T-cell (primary cell): ENCODE data around the gene SMAD3. TPM values are rescaled to one million over a fixed set of nuclear protein-coding genes. Genes with fewer than 3 reads are reported as not detected.

ENCODE experiments used
- ATAC-seq, 4 experiments: fragments of 200-7000 bp in 3 of 4; fragments of 150-1000 bp in 1 of 4; cut with Tn5 transposase; replicated peaks in 1 of 4; 1 replicate in 3 of 4; 2 replicates in 1 of 4; pipeline ENCODE4 v1.10.0; 2021; ENCODE audit warnings: moderate library complexity in 3 of 4, mild to moderate bottlenecking in 2 of 4, moderate number of reproducible peaks in 1 of 4
- CTCF ChIA-PET, 2 donors: fragments of 300-600 bp; sonication (Branson Sonifier 250); formaldehyde crosslinking; loops; one replicate each; lab custom pipeline; 2022; ENCODE audit warnings: antibody characterized with exemption in 2 of 2; lab: Charles Lee
- POLR2A ChIA-PET, 2 donors: fragments of 300-600 bp; sonication (Branson Sonifier 250); formaldehyde crosslinking; loops; one replicate each; lab custom pipeline; 2022; ENCODE audit warnings: antibody characterized with exemption in 2 of 2; lab: Charles Lee
- DNase-seq, 35 experiments: peaks; one replicate each; pipeline versions ENCODE4 v3.0.0 to v3.0.0-alpha.2; 2013 to 2023
- H3K27ac ChIP-seq: one replicate; pipeline ENCODE4 v1.5.1; 2013; ENCODE audit warnings: low read length
- H3K27me3 ChIP-seq, 2 experiments: replicated peaks in 1 of 2; 1 replicate in 1 of 2; 2 replicates in 1 of 2; pipeline versions ENCODE4 v1.6.1 to v1.7.0; 2013; ENCODE audit warnings: low read length in 1 of 2, mixed read lengths in 1 of 2; ENCODE audit not compliant: control insufficient read depth in 2 of 2, insufficient read depth in 2 of 2; ENCODE audit errors: extremely low read depth in 1 of 2
- H3K36me3 ChIP-seq, 2 donors: 1 replicate in 1 of 2; 2 replicates in 1 of 2; pipeline versions ENCODE4 v1.6.1 to v1.7.0; 2013; ENCODE audit warnings: low read length in 1 of 2; ENCODE audit not compliant: control insufficient read depth in 2 of 2, insufficient read depth in 1 of 2; ENCODE audit errors: extremely low read depth in 1 of 2
- H3K4me1 ChIP-seq, 2 experiments: 1 replicate in 1 of 2; 2 replicates in 1 of 2; pipeline versions ENCODE4 v1.6.1 to v1.7.0; 2013; ENCODE audit warnings: low read length in 2 of 2, mixed read lengths in 1 of 2; ENCODE audit not compliant: insufficient read depth in 2 of 2, control insufficient read depth in 1 of 2; ENCODE audit errors: extremely low read depth in 1 of 2
- H3K4me3 ChIP-seq, 2 donors: 1 replicate in 1 of 2; 2 replicates in 1 of 2; pipeline versions ENCODE4 v1.5.1 to v1.7.0; 2013; ENCODE audit warnings: mild to moderate bottlenecking in 2 of 2, low read length in 1 of 2, moderate library complexity in 1 of 2; ENCODE audit not compliant: control insufficient read depth in 1 of 2; ENCODE audit errors: extremely low read depth in 1 of 2
- H3K9me3 ChIP-seq: 2 replicates; pipeline ENCODE4 v1.7.0; 2013
- H3K27ac Mint-ChIP-seq, 2 donors: one replicate each; pipeline ENCODE4 v1.8.0; 2020 to 2021; ENCODE audit warnings: mild to moderate bottlenecking in 2 of 2, mixed read lengths in 2 of 2
- H3K27me3 Mint-ChIP-seq, 2 donors: one replicate each; pipeline ENCODE4 v1.8.0; 2021 to 2022; ENCODE audit warnings: mixed read lengths in 2 of 2
- H3K36me3 Mint-ChIP-seq: one replicate; pipeline ENCODE4 v1.8.0; 2021; ENCODE audit warnings: mixed read lengths
- H3K4me1 Mint-ChIP-seq, 3 donors: one replicate each; pipeline ENCODE4 v1.8.0; 2020 to 2022; ENCODE audit warnings: mixed read lengths in 3 of 3, mild to moderate bottlenecking in 1 of 3
- H3K4me3 Mint-ChIP-seq, 3 donors: one replicate each; pipeline ENCODE4 v1.8.0; 2020 to 2022; ENCODE audit warnings: mild to moderate bottlenecking in 3 of 3, mixed read lengths in 3 of 3, moderate library complexity in 3 of 3
- H3K9me3 Mint-ChIP-seq, 3 donors: one replicate each; pipeline ENCODE4 v1.8.0; 2020 to 2022; ENCODE audit warnings: mixed read lengths in 3 of 3
- WGBS: methylation state at CpG from one replicate; pipeline ENCODE4 v1.1.5; 2013; ENCODE audit warnings: missing lambda C conversion rate; ENCODE audit not compliant: insufficient coverage; 5-methylcytosine and 5-hydroxymethylcytosine counted together
- total RNA-seq, 35 experiments: library from RNA in 6 of 35; stranded (reverse) in 6 of 35; fragments of 120-200 nt in 1 of 35; gene quantifications; one replicate each; pipeline versions ENCODE4 v1.2.1 to v1.2.4 and lab custom pipeline; 2013 to 2026

SMAD3 gene
- total RNA-seq, 5 donors from 2014 or later (not counting 1 experiment from before 2014, with no cell fraction given) = 55.4 to 159 (median 110) TPM

- peaks cover 17 to 28% of the 10 kb centered on the region in 2 experiments for H3K4me1 ChIP-seq
- H3K27me3 Mint-ChIP-seq = peaks cover 0 to 3% of the 10 kb centered on the region in 2 donors
- ChIA-PET POLR2A (no interaction called here), CTCF (no interaction called here)
- H3K9me3 Mint-ChIP-seq = no peaks in the 10 kb centered on the region
- peaks cover 0 to 10% of the 10 kb centered on the region in 2 experiments for H3K27me3 ChIP-seq
- no peak overlapping the region for H3K4me3 Mint-ChIP-seq
- no peak overlapping the region for H3K27ac ChIP-seq
- WGBS = 6% methylated on average over 5 of the region's 12 CpGs
- H3K4me3 ChIP-seq = peak overlapping the region; percentile 49 to 80
- DNase-seq (peak in 28 of 35 experiments; percentile 9 to 59 (median 24)), ATAC-seq (peak; percentile 64 to 91 (median 78))
- no peaks in the 10 kb centered on the region for H3K36me3 ChIP-seq
- no peaks in the 10 kb centered on the region for H3K9me3 ChIP-seq
- peaks cover 12 to 28% (median 13%) of the 10 kb centered on the region in 3 donors for H3K4me1 Mint-ChIP-seq
- no peak overlapping the region for H3K27ac Mint-ChIP-seq
- H3K36me3 Mint-ChIP-seq = no peaks in the 10 kb centered on the region
These were observed 32.4 kb upstream of the SMAD3 start for GRCh38 chr15:67033012-67033411.

DNA sequence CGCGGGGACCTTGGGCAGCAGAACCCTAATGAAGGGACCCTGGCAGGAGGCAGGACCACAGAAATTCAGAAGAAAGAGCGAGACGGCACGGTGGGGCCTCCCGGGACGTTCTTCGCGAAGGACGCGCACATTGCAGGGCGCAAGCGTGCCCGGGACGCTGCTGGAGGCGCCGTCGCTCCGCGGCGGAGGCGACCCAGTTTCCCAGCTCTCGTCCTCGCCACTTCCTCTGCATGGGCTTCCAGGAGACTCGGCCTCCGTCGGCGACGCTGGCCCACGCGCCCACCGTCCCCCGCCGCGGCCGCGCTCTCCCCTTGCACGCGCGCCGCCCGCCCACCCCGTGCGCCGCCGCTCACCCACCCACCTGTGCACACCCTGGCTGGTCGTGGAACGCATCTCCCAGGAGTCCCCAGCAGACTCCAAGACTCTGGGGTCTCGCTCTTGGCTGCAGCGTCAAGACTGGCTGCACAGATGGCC lies 31.8 kb upstream of the SMAD3 start:
- WGBS = 3% methylated on average over 50 of the region's 50 CpGs
- no peak overlapping the region for H3K27ac ChIP-seq
- H3K4me1 ChIP-seq = peaks cover 23 to 28% of the 10 kb centered on the region in 2 experiments
- H3K27me3 ChIP-seq = peaks cover 0 to 10% of the 10 kb centered on the region in 2 experiments
- H3K9me3 ChIP-seq = no peaks in the 10 kb centered on the region
- peak overlapping the region; percentile 49 to 80 for H3K4me3 ChIP-seq
- peak overlapping the region in 2 of 3 donors; percentile 55 for H3K4me3 Mint-ChIP-seq
- H3K4me1 Mint-ChIP-seq = peaks cover 18 to 34% (median 19%) of the 10 kb centered on the region in 3 donors
- H3K36me3 ChIP-seq = no peaks in the 10 kb centered on the region
- H3K9me3 Mint-ChIP-seq = no peaks in the 10 kb centered on the region
- ChIA-PET POLR2A (no interaction called here), CTCF (no interaction called here)
- H3K36me3 Mint-ChIP-seq = no peaks in the 10 kb centered on the region
- H3K27ac Mint-ChIP-seq = no peak overlapping the region
- ATAC-seq (peak; percentile 52 to 78 (median 68)), DNase-seq (peak in 19 of 35 experiments; percentile 8 to 58 (median 18))
- no peaks in the 10 kb centered on the region for H3K27me3 Mint-ChIP-seq

DNA sequence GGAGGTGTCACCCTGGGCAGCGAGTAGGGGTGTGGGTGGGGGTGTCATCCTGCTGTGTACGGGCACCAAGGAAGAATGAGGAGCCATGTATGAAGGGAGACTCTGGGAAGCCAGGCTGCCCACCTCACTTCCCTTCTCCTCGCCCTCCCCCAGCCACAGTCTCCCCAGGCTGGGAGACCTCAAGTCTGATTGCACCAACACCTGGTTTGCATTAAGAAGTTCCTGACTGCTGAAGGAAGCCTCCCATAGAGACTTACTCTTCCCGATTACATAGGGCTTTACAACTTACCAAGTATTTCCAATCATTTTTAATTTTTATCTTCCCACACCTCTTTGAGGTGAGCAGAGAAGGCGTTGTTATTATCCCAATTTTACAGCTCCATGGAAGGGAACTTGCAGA lies 29.5 kb upstream of the SMAD3 start:
- Mint-ChIP-seq H3K4me3 (no peak overlapping the region), H3K36me3 (no peaks in the 10 kb centered on the region), H3K27ac (no peak overlapping the region), H3K9me3 (no peaks in the 10 kb centered on the region), H3K27me3 (no peaks in the 10 kb centered on the region), H3K4me1 (peaks cover 33 to 50% (median 35%) of the 10 kb centered on the region in 3 donors)
- H3K27me3 ChIP-seq = peaks cover 0 to 10% of the 10 kb centered on the region in 2 experiments
- peaks cover 38 to 41% of the 10 kb centered on the region in 2 experiments for H3K4me1 ChIP-seq
- no peak for ATAC-seq
- no peak overlapping the region for H3K4me3 ChIP-seq
- WGBS = 100% methylated on average over 1 of the region's 5 CpGs
- no peaks in the 10 kb centered on the region for H3K9me3 ChIP-seq
- ChIA-PET CTCF (no interaction called here), POLR2A (no interaction called here)
- DNase-seq = no peak
- no peak overlapping the region for H3K27ac ChIP-seq
- H3K36me3 ChIP-seq = no peaks in the 10 kb centered on the region

DNA sequence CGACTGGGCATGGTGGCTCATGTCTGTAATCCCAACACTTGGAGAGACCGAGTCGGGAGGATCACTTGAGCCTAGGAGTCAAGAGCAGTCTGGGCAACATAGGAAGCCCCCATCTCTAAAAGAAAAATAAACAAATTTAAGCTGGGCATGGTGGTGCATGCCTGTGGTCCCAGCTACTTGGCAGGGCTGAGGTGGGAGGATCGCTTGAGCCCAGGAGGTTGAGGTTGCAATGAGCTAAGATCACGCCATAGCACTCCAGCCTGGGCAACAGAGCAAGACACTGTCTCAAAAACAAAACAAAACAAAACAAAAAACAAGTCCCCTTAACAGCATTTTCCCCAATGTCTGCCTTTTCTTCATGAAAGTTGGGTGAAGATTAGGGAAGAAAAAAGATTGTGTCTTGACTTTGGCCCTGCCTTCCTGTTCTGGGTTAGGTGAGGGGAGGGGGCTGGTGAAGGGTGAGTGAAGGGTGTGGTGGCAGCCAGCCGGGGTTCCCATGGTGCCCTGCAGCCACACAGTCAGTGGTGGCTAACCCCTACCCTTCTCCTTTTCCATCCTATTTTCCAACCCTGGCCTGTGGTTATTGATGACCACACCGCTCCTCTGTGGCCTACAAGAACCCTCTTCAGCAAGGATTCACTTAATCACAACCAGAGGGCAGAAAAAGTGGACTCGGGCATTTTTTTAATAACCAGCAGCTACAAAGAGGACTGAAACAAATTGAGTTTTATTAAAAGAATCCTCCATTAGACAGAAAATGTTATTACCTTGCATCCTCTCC lies 28.4 kb upstream of the SMAD3 start:
- Mint-ChIP-seq H3K9me3 (no peaks in the 10 kb centered on the region), H3K4me1 (peaks cover 35 to 51% (median 36%) of the 10 kb centered on the region in 3 donors), H3K36me3 (no peaks in the 10 kb centered on the region), H3K27ac (peak overlapping the region in 1 of 2 donors; percentile 44), H3K4me3 (no peak overlapping the region), H3K27me3 (no peaks in the 10 kb centered on the region)
- H3K4me3 ChIP-seq = no peak overlapping the region
- CTCF ChIA-PET = interaction anchor here in 1 of 2 donors (0.6 kb wide), 1 partner anchor 68 kb away, joined by 13 read pairs; no protein-coding TSS in a partner anchor
- no peaks in the 10 kb centered on the region for H3K9me3 ChIP-seq
- ATAC-seq (no peak), DNase-seq (no peak)
- H3K27ac ChIP-seq = no peak overlapping the region
- 100% methylated on average over 2 of the region's 8 CpGs for WGBS
- H3K27me3 ChIP-seq = peaks cover 0 to 10% of the 10 kb centered on the region in 2 experiments
- peaks cover 39 to 41% of the 10 kb centered on the region in 2 experiments for H3K4me1 ChIP-seq
- no peaks in the 10 kb centered on the region for H3K36me3 ChIP-seq
- POLR2A ChIA-PET = no interaction called here

- Mint-ChIP-seq H3K27ac (peak overlapping the region; percentile 50 to 62), H3K4me3 (no peak overlapping the region), H3K36me3 (no peaks in the 10 kb centered on the region), H3K4me1 (peaks cover 42 to 58% (median 43%) of the 10 kb centered on the region in 3 donors), H3K27me3 (no peaks in the 10 kb centered on the region), H3K9me3 (no peaks in the 10 kb centered on the region)
- Histone ChIP-seq H3K27ac (peak overlapping the region; percentile 10), H3K4me1 (peaks cover 42 to 45% of the 10 kb centered on the region in 2 experiments), H3K9me3 (no peaks in the 10 kb centered on the region), H3K27me3 (peaks cover 0 to 10% of the 10 kb centered on the region in 2 experiments), H3K36me3 (no peaks in the 10 kb centered on the region), H3K4me3 (no peak overlapping the region)
- ATAC-seq (no peak), DNase-seq (no peak)
- CTCF ChIA-PET = interaction anchor here in 1 of 2 donors (0.6 kb wide), 1 partner anchor 69 kb away, joined by 13 read pairs; no protein-coding TSS in a partner anchor
- POLR2A ChIA-PET = interaction anchor here in 1 of 2 donors (0.6 kb wide), 1 partner anchor 9 kb away, joined by 3 read pairs; no protein-coding TSS in a partner anchor
These were observed 27.7 kb upstream of the SMAD3 start for GRCh38 chr15:67037694-67038093.

DNA sequence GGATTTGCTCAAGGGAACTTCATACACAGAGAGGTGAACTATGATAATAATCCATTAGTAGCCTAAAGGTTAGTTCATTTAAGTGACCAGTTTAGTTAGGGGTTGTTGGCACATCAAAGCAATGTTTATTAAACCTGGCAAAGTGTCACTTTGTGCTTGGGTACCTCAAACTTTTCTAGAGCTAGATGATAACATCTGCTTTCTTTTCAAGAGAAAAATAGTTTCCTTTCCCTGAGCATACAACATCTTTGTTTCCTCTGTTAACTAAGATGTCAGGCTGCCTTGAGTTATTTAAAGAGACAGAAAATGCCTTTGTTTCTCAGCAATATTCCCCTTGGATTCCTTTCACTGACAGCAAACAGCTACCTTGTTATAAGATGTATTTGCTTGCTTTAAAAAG lies 26.7 kb upstream of the SMAD3 start:
- H3K9me3 ChIP-seq = no peaks in the 10 kb centered on the region
- H3K27ac ChIP-seq = peak overlapping the region; percentile 10
- Mint-ChIP-seq H3K9me3 (no peaks in the 10 kb centered on the region), H3K27me3 (no peaks in the 10 kb centered on the region), H3K27ac (peak overlapping the region; percentile 73 to 80), H3K4me3 (peak overlapping the region in 1 of 3 donors; percentile 59), H3K36me3 (no peaks in the 10 kb centered on the region), H3K4me1 (peaks cover 49 to 65% (median 49%) of the 10 kb centered on the region in 3 donors)
- CTCF ChIA-PET = no interaction called here
- H3K27me3 ChIP-seq = peaks cover 0 to 3% of the 10 kb centered on the region in 2 experiments
- H3K4me1 ChIP-seq = peaks cover 32 to 40% of the 10 kb centered on the region in 2 experiments
- ATAC-seq (no peak), DNase-seq (no peak)
- POLR2A ChIA-PET = no interaction called here
- no peak overlapping the region for H3K4me3 ChIP-seq
- H3K36me3 ChIP-seq = no peaks in the 10 kb centered on the region
